Lower leg skin (tissue), 3 donors: ENCODE measurements around the gene ZNF333.

Experiments
- CTCF ChIP-seq, 3 donors: fragments of 450-650 bp; IDR thresholded peaks; one replicate each; pipeline ENCODE4 v1.5.1; 2016; ENCODE audit warnings: antibody characterized with exemption in 3 of 3, mild to moderate bottlenecking in 3 of 3, moderate library complexity in 2 of 3
- POLR2A ChIP-seq, 2 donors: fragments of 450-650 bp; IDR thresholded peaks; one replicate each; pipeline ENCODE4 v1.6.1; 2016 to 2017; ENCODE audit warnings: antibody characterized with exemption in 2 of 2, mild to moderate bottlenecking in 1 of 2, moderate library complexity in 1 of 2

- TF ChIP-seq CTCF (IDR thresholded peaks at IDR 0.05) (no peak), POLR2A (IDR thresholded peaks at IDR 0.05) (no peak)
Measured at GRCh38 chr19:14733574-14733973, 43.7 kb downstream of the ZNF333 start.
